IMR-90 (cell line): ENCODE results near the gene KRT6A. TPM values are rescaled to one million over a fixed set of nuclear protein-coding genes. Genes with fewer than 3 reads are reported as not detected.
A peak's percentile ranks its signal among the peaks of the same experiment; 100 is the strongest.

Experiments
- ATAC-seq: fragments of 200-7000 bp; cut with Tn5 transposase; 2 replicates; pipeline ENCODE4 v1.9.1; 2020; ENCODE audit warnings: low read depth, mild to moderate bottlenecking, moderate library complexity
- BruUV-seq: library from RNA; stranded (reverse); fragments of 400-500 nt; replicated peaks from 2 replicates; lab custom pipeline; 2021; lab: Mats Ljungman, UMichigan
- CTCF ChIA-PET: fragments of 300-600 bp; formaldehyde crosslinking; extraction: SDS; loops from one replicate; lab custom pipeline; 2021; ENCODE audit warnings: antibody characterized with exemption; lab: Yijun Ruan, JAX
- POLR2A ChIA-PET: fragments of 300-600 bp; sonication (Branson Sonifier 250); formaldehyde crosslinking; loops from one replicate; lab custom pipeline; 2022; ENCODE audit warnings: antibody characterized with exemption; ENCODE audit not compliant: unreplicated experiment; lab: Charles Lee
- DNase-seq: peaks from one replicate; pipeline ENCODE4 v3.0.0; 2013
- H2AFZ ChIP-seq: replicated peaks from 2 replicates; pipeline ENCODE3; 2013; ENCODE audit warnings: low read length, mild to moderate bottlenecking; ENCODE audit not compliant: poor library complexity
- H2AK5ac ChIP-seq: 2 replicates; pipeline ENCODE4 v1.6.1; 2013; ENCODE audit warnings: low read depth, low read length, inconsistent platforms
- H2AK9ac ChIP-seq: replicated peaks from 2 replicates; pipeline ENCODE3; 2013; ENCODE audit warnings: mild to moderate bottlenecking, low read depth, low read length, moderate library complexity; ENCODE audit not compliant: poor library complexity
- H2BK120ac ChIP-seq: 2 replicates; pipeline ENCODE4 v1.6.1; 2013; ENCODE audit warnings: low read depth, low read length, inconsistent platforms
- H2BK15ac ChIP-seq: 3 replicates; pipeline ENCODE4 v1.6.1; 2013; ENCODE audit warnings: low read depth, low read length, inconsistent platforms
- H2BK20ac ChIP-seq: 2 replicates; pipeline ENCODE4 v1.6.1; 2013; ENCODE audit warnings: low read depth, mild to moderate bottlenecking, inconsistent platforms, low read length, moderate library complexity
- H2BK5ac ChIP-seq: 2 replicates; pipeline ENCODE4 v1.6.1; 2013; ENCODE audit warnings: mild to moderate bottlenecking, low read depth, low read length, inconsistent platforms; ENCODE audit not compliant: poor library complexity, severe bottlenecking
- H3K14ac ChIP-seq: replicated peaks from 2 replicates; pipeline ENCODE4 v1.6.1; 2013; ENCODE audit warnings: low read depth, low read length, inconsistent platforms
- H3K18ac ChIP-seq: 2 replicates; pipeline ENCODE4 v1.6.1; 2013; ENCODE audit warnings: low read depth, low read length, control low read depth
- H3K23ac ChIP-seq: 2 replicates; pipeline ENCODE4 v1.6.1; 2013; ENCODE audit warnings: low read depth, low read length, inconsistent platforms
- H3K27ac ChIP-seq: 2 replicates; pipeline ENCODE4 v1.5.1; 2013; ENCODE audit warnings: mild to moderate bottlenecking, control low read depth, low read length; ENCODE audit not compliant: insufficient read depth
- H3K27me3 ChIP-seq: 2 replicates; pipeline ENCODE4 v1.6.1; 2013; ENCODE audit warnings: low read length; ENCODE audit not compliant: control insufficient read depth, insufficient read depth
- H3K36me3 ChIP-seq: 2 replicates; pipeline ENCODE4 v1.6.1; 2013; ENCODE audit warnings: low read length, mixed read lengths; ENCODE audit not compliant: control insufficient read depth, insufficient read depth
- H3K4ac ChIP-seq: 2 replicates; pipeline ENCODE4 v1.6.1; 2013; ENCODE audit warnings: low read depth, low read length, inconsistent platforms
- H3K4me1 ChIP-seq: 2 replicates; pipeline ENCODE4 v1.6.1; 2013; ENCODE audit warnings: low read length, mixed read lengths; ENCODE audit not compliant: control insufficient read depth, insufficient read depth
- H3K4me2 ChIP-seq: 2 replicates; pipeline ENCODE4 v1.6.1; 2013; ENCODE audit warnings: low read depth, mild to moderate bottlenecking, control low read depth, low read length, moderate library complexity
- H3K4me3 ChIP-seq: 2 replicates; pipeline ENCODE4 v1.5.1; 2013; ENCODE audit warnings: low read depth, mild to moderate bottlenecking, control low read depth, low read length, moderate library complexity; ENCODE audit not compliant: insufficient read depth
- H3K56ac ChIP-seq: 2 replicates; pipeline ENCODE4 v1.6.1; 2013; ENCODE audit warnings: low read length, inconsistent platforms; ENCODE audit not compliant: insufficient read depth; ENCODE audit errors: extremely low read depth
- H3K79me1 ChIP-seq, 2 experiments: 2 replicates each; pipeline ENCODE4 v1.6.1; 2013; ENCODE audit warnings: low read length in 2 of 2, inconsistent platforms in 1 of 2, low read depth in 1 of 2
- H3K9ac ChIP-seq: 2 replicates; pipeline ENCODE4 v1.6.1; 2013; ENCODE audit warnings: low read depth, low read length, control low read depth
- H3K9me1 ChIP-seq: 2 replicates; pipeline ENCODE4 v1.6.1; 2013; ENCODE audit warnings: low read length, inconsistent platforms; ENCODE audit not compliant: insufficient read depth
- H3K9me3 ChIP-seq: 2 replicates; pipeline ENCODE4 v1.6.1; 2013; ENCODE audit warnings: low read length; ENCODE audit not compliant: control insufficient read depth, insufficient read depth
- H4K20me1 ChIP-seq: 2 replicates; pipeline ENCODE4 v1.6.1; 2013; ENCODE audit warnings: low read length, inconsistent platforms; ENCODE audit not compliant: insufficient read depth
- H4K5ac ChIP-seq: 2 replicates; pipeline ENCODE4 v1.6.1; 2013; ENCODE audit warnings: mild to moderate bottlenecking, low read depth, low read length, control low read depth
- H4K8ac ChIP-seq, 2 experiments: 2 replicates each; pipeline ENCODE4 v1.6.1; 2013; ENCODE audit warnings: low read depth in 2 of 2, low read length in 2 of 2, control low read depth in 1 of 2, inconsistent platforms in 1 of 2
- H4K91ac ChIP-seq: 2 replicates; pipeline ENCODE4 v1.6.1; 2013; ENCODE audit warnings: low read depth, low read length, inconsistent platforms; ENCODE audit not compliant: insufficient read depth
- CHD1 ChIP-seq: IDR thresholded peaks from 2 replicates; pipeline ENCODE4 v1.6.1; 2012; ENCODE audit warnings: low read depth, low read length, improper control_type of control experiment
- FOS ChIP-seq: fragments of 150-350 bp; IDR thresholded peaks from 2 replicates; pipeline ENCODE4 v1.6.1; 2016; ENCODE audit warnings: low read depth, low read length
- MAFK ChIP-seq: IDR thresholded peaks from 2 replicates; pipeline ENCODE4 v1.6.1; 2012; ENCODE audit warnings: low read depth, low read length, improper control_type of control experiment
- RAD21 ChIP-seq: IDR thresholded peaks from 2 replicates; pipeline ENCODE4 v1.6.1; 2012; ENCODE audit warnings: low read length, improper control_type of control experiment
- WGBS, 2 experiments: methylation state at CpG; one replicate each; pipeline versions ENCODE4 v1.1.5 to v1.1.7; 2013; ENCODE audit warnings: missing lambda C conversion rate in 2 of 2; ENCODE audit not compliant: insufficient read length in 1 of 2; ENCODE audit errors: extremely low coverage in 2 of 2; 5-methylcytosine and 5-hydroxymethylcytosine counted together
- dilution Hi-C: fragments of 300-500 bp; cut with HindIII; formaldehyde crosslinking; loops from one replicate; pipeline ENCODE4 v1.14.3; 2018; ENCODE audit warnings: low sequenced_read_pairs; ENCODE audit not compliant: unreplicated experiment
- in situ Hi-C: fragments of 300-500 bp; cut with MboI; formaldehyde crosslinking; loops from 3 replicates; pipeline ENCODE4 v1.14.3; 2019; ENCODE audit warnings: low sequenced_read_pairs, inconsistent platforms, mixed read lengths
- intact Hi-C: fragments of 100-400 bp; cut with micrococcal nuclease; formaldehyde crosslinking; loops from 2 replicates; pipeline ENCODE4 v1.10.0; 2022
- polyA plus RNA-seq, 3 experiments: library from polyadenylated mRNA; depleted of rRNA; stranded (reverse); fragments of >200 nt; gene quantifications; 2 replicates each; pipeline ENCODE4 v1.2.3, GENCODE V29; 2012; ENCODE audit warnings: low replicate concordance in 1 of 3
- total RNA-seq: library from RNA; depleted of rRNA; stranded (reverse); fragments of >200 nt; gene quantifications from 2 replicates; pipeline ENCODE4 v1.2.3, GENCODE V29; 2012

The KRT6A gene
- total and polyA plus RNA-seq, 2 of the 4 experiments (the other 2 are of a cell fraction): not detected

GRCh38 chr12:52473768-52474167 lies 19.3 kb downstream of the KRT6A start, which contains the start of gene KRT6C:
TSS of gene KRT6C (minus strand) at chr12:52473805. CDS start at chr12:52473737, 68 bp downstream.
- DNase-seq (no peak), ATAC-seq (no peak)
- H3K9me3 ChIP-seq: no peaks in the 10 kb centered on the region
- H3K79me1 ChIP-seq: no peaks in the 10 kb centered on the region
- H2BK120ac ChIP-seq: no peak within 1 kb of the TSS
- no peak within 1 kb of the TSS for H4K8ac ChIP-seq
- H2BK15ac ChIP-seq: no peak within 1 kb of the TSS
- no peak within 1 kb of the TSS for H3K23ac ChIP-seq
- no peak within 1 kb of the TSS for H2BK5ac ChIP-seq
- BruUV-seq: no TSS peak
- H3K4me1 ChIP-seq: no peaks in the 10 kb centered on the region
- H3K36me3 ChIP-seq: no peaks in the 10 kb centered on the region
- H2AK5ac ChIP-seq: no peak within 1 kb of the TSS
- H3K4me3 ChIP-seq: no peak within 1 kb of the TSS
- no peak for TF ChIP-seq RAD21
- TF ChIP-seq FOS: no peak
- TF ChIP-seq MAFK: peak; percentile 92
- TF ChIP-seq CHD1: no peak
- WGBS, 2 experiments: no CpG with 5 or more reads among the region's 4 CpGs
- H3K27me3 ChIP-seq: peaks cover 3% of the 10 kb centered on the region
- POLR2A ChIA-PET: no interaction called here
- H2AK9ac ChIP-seq: no peak within 1 kb of the TSS
- no peaks in the 10 kb centered on the region for H4K20me1 ChIP-seq
- dilution Hi-C loops (no loop called here), in situ Hi-C loops (no loop called here), intact Hi-C loops (no loop called here)
- H3K4me2 ChIP-seq: no peak within 1 kb of the TSS
- H4K5ac ChIP-seq: no peak within 1 kb of the TSS
- H3K27ac ChIP-seq: no peak within 1 kb of the TSS
- H3K4ac ChIP-seq: no peak within 1 kb of the TSS
- H3K56ac ChIP-seq: no peak within 1 kb of the TSS
- CTCF ChIA-PET: no interaction called here
- H3K14ac ChIP-seq: no peak within 1 kb of the TSS
- H3K9me1 ChIP-seq: no peaks in the 10 kb centered on the region
- no peak within 1 kb of the TSS for H3K9ac ChIP-seq
- H2BK20ac ChIP-seq: no peak within 1 kb of the TSS
- H3K18ac ChIP-seq: no peak within 1 kb of the TSS
- H4K91ac ChIP-seq: no peak within 1 kb of the TSS
- no peak within 1 kb of the TSS for H2AFZ ChIP-seq
